SHP77 treated with DMSO at 0.1 percent for 48 hours (cell line): ENCODE results near the gene PHLDB3.
"Not testable (repeated sequence)": the region's sequence is repeated elsewhere in the genome, so short reads cannot be mapped to it uniquely, and the experiment has no call there.

Source experiments
- DNase-seq: peaks from one replicate; lab custom pipeline; 2025; lab: John Stamatoyannopoulos, UW

Gene PHLDB3

DNA sequence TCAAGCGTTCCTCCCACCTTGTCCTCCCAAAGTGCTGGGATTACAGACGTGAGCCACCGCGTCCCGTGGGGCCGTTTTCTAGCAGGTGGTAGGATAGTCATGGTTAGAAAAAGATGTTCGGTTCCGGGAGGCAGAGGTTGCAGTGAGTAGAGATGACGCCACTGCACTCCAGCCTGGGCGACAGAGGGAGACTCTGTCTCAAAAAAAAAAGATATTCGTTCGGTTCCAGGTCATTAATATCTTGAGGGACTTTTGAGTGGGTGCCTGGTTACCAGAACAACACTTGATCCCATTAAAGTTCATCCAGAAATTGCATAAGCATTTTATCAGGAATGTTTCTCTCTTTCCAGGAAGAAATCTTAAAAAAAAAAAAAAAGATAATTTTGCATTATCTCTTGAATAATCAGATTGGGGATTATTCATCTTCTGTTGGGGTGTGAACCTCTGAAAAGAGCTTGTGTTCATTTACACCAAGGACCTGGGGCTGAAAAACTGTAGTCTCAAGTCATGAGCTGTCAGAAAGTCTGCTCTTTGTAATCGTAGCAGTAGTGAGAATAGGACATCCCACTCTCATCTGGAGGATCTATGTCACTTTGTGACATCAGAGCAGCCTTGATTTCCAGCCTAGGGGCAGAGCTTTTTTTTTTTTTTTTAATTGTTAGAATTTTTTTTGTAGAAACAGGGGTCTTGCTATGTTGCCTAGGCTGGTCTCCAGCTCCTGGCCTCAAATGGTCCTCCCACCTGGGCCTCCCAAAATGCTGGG is 23.5 kb upstream of the PHLDB3 start:
- DNase-seq = peak; percentile 28

DNA sequence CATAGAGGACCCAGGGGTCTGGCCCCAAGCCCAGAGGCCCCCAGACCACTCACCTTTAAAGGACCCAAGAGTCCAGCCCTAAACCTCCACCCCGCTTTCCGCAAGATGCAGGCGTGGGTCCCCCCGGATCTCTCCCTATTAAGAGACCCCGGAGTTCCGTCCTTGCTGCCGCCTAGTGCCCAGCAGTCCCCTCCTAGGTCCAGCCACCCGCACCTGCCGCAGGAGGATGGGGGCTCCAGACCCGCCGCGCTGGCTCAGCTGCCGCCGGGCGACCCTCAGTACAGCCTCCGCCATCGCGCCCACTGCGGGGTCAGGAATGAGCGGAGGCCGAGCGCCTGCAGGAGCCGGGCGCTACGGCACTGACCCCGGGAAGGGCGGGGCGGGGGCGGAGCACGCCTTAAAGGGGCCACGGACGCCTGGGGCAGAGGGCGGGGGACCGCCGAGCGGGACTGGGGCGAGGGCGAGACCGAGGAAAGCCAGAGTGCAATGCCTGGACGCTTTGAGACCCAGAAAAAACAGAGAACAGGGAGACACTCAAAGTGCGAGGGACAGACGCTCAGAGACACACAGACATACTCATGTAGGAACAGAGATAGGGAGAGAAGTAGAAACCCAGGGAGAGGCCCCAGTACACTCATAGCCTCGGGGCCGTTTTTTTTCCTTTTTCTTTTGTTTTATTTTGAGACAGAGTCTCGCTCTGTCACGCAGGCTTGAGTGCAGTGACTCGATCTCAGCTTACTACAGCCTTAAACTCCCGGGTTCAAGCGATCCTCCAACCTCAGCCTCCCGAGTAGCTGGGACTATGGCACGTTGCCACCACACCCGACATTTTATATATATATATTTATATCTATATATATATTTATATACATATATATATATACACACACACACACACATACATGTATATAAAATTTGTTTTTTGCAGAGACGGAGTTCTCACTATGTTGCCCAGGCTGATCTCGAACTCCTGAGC is 22.6 kb upstream of the PHLDB3 start, which contains the start of gene ETHE1:
Gene ETHE1 (minus strand): TSS at position 318 of the 976 bp plus-strand sequence. CDS start 24 bp downstream, at position 294.
- peak; percentile 16 for DNase-seq

DNA sequence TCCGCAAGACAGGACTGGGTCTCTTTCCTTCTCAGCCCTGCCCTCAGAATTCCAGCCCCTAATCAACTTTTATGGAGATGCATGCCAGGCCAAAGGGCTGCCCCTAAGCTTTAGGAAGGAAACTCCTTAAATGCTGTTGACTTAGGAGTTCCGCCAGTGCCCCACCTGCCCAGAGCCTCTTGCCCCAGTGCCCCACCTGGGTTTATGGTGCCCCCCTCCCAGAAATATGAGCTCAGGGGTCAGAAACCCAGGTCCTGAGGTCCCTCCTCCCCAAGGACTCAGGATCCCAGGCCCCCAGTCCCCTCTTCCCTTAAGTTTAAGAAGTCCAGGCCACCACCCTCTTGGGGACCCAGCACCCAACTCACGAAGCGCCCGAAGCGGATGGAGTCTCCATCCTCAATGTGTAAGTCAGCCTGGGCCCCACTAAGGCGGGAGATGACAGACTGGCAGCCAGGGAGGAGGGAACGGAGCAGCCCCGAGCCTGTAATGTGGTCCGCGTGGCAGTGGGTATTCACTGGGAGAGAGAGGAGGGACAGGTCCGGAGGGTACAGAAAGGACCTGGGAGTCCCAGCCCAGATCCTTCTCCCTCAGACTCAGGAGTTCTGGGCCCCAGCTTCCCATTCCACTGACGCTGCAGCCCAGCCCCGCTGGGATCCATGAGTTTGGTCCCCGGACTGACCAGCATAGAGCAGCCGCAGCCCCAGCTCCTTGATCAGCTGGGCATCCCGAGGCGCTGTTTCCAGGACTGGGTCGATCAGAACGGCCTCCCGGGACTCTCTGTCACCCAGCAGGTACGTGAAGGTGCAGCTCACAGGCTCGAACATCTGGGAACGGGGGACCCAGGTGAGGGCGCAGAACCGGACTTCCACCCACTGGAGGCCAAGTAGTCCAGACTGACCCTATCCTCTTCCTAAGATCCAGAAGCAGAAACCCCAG is 21.6 kb upstream of the PHLDB3 start:
- DNase-seq = no peak

DNA sequence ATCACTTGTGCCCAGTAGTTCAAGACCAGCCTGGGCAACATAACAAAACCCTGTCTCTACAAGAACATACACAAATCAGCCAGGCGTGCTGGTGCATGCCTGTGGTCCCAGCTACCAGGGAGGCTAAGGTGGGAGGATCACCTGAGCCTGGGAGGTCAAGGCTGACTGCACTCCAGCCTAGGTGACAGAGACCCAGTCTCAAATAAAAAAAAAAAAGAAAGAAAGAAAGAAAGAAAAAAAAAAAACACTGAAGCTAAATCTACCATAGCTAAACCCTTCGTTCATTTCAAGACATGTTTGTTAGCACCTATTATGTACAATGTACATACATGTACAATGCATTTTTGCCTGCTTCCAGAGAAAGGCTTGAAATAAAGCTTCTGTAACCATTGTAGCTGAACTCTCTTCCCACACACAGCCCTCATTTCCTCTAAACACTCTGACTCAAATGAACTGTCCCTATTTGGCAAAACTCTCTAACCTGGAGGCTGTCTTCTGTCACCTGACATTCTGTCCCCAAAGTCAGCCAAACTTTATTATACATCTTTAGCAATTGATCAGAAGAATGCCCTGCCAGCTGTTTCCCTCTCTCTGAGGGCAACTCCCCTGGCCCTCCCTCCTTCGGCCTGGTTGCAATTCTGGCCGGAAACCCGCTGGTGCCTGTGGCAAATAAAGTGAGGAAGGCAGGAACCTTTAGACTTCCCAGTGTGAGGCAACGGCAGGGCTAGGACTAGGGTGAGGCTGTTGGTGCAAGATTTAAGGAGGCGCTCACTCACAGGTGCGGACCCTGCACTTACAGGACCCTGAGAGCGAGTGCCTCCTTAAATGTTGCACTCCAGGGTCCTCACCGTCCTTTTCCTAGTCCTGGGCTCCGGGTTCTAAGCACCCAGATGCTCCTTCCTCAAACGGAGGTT is 20.6 kb upstream of the PHLDB3 start:
- DNase-seq = no peak

DNA sequence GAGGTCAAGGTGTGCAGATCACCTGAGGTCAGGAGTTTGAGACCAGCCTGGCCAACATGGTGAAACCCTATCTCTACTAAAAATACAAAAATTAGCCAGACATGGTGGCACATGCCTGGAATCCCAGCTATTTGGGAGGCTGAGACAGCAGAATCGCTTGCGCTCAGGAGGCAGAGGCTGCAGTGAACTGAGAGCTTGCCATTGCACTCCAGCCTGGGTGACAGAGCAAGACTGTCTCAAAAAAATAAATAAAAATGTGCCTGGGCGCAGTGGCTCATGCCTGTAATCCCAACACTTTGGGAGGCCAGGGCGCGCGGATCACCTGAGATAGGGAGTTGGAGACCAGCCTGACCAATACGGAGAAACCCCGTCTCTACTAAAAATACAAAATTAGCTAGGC is 19.1 kb upstream of the PHLDB3 start:
- DNase-seq = not testable (repeated sequence)

DNA sequence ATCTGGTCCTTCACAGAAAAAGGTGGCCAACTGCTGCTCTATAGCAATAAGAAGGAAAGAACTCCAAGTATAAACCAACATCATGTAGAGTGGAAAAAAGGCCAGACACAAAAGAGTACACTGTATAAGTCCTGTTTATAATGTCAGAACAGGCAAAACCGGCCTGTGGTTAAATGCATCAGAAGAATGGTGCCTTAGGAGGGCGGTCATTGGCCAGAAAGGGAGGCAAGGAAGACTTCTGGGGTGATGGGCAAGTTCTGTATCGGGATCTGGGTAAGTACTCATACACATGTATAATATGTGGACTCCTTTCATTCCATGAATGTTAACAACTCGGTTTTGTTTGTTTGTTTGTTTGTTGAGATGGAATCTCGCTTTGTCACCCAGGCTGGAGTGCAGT is 18.4 kb upstream of the PHLDB3 start:
- no peak for DNase-seq

DNA sequence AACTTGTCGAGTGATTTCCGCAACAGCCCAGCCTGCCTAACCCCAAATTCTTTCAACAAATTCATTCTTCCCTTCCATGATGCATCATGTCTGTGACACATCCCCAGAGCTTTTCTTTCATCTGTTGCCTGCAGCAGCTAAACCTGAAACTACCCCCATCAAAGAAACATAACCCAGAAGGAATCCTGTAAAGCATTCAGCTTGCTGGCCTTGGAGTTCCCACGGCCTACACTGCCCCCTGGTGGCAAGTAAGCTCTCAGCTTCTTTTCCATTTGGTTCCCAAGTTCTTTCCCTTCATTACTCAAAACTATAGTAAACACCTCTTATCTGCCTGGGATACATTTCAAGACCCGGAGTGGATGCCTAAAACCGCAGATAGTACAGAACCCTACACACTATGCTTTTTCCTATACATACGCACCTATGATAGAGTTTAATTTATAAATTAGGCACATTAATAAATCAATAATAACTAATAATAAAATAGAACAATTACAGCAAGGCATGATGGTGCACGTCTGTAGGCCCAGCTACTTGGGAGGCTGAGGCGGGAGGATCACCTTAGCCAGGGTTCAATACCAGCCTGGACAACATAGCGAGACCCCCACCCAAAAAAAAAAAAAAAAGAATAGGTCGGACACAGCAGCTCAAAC is 15.0 kb upstream of the PHLDB3 start:
- DNase-seq = no peak

DNA sequence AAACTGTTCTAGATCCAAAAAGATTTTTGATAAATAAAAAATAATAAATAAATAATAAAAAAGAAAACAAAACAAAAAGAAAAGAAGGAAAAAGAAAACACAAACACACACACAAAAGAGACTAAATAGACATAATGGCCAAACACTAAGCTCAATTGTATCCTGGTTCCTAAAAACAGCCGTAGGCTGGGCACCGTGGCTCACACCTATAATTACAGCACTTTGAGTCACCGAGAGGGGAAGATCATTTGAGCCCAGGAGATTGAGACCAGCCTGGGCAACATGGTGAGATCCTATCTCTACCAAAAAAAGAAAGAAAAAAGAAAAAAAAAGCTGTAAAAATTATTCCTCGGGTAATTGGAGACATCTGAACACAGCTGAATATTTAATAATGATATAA is 13.5 kb upstream of the PHLDB3 start:
- no peak for DNase-seq

DNA sequence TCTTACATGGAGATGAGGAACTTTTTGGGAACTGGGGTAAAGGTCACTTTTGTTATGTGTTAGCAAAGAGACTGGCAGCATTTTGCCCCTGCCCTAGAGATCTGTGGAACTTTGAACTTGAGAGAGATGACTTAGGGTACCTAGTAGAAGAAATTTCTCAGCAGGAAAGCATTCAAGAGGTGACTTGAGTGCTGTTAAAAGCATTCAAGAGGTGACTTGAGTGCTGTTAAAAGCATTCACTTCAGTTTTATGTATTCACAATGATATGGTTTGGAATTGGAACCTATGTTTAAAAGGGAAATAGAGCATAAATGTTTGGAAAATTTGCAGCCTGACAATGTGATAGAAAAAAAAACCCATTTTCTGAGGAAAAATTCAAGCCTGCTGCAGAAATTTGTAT is 7.9 kb upstream of the PHLDB3 start:
- not testable (repeated sequence) for DNase-seq

DNA sequence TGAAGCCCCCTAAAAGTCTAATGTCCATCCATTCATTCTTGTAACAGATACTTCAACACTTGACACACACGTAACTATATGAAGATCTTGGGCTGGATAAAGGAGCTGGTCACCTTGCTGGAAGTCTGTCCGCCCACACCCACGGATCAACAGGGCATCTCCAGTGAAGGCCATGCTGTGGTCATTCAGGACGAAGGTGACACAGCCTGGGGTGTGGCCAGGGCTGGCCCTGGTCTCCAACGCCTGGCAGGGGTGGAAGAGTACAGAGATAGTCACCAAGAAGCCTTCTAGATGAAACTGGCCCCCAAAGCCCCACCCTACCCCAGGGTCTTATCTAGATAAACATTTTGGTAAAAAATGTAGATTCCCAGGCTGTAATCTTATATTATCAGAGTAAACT is 6.8 kb upstream of the PHLDB3 start:
- DNase-seq = no peak

DNA sequence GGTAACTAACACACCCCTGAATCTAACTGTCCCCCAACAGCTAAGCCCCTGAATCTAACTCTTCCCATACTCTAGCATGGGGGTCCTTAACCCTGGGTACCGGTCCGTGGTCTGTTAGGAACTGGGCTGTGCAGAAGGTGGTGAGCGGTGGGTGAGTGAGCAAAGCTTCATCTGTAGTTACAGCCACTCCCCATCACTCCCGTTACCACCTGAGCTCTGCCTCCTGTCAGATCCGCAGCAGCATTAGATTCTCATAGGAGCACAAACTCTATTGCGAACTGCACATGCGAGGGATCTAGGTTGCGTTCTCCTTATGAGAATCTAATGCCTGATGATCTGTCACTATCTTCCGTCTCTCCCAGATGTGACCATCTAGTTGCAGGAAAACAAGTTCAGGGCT is 6.2 kb upstream of the PHLDB3 start:
- no peak for DNase-seq

DNA sequence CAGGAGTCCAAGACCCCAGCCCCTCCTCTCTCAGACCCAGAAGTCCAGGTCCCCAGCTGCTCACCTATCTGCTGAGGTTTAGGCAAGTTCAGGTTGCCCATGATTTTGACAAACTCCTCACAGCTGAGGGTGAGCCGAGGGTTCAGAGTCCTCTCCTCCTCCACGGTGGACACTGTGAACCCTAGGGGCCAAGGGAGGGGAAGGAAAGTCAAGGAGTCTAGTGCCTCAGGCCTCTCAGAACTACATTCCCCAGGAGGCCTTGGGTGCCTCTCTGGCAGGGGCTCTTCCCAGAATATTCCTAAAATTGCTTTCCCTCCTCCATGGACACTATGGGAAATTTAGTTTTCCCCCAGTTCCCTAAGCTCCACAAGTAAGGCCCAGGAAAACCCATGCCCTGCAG is 3.3 kb upstream of the PHLDB3 start:
- no peak for DNase-seq

DNA sequence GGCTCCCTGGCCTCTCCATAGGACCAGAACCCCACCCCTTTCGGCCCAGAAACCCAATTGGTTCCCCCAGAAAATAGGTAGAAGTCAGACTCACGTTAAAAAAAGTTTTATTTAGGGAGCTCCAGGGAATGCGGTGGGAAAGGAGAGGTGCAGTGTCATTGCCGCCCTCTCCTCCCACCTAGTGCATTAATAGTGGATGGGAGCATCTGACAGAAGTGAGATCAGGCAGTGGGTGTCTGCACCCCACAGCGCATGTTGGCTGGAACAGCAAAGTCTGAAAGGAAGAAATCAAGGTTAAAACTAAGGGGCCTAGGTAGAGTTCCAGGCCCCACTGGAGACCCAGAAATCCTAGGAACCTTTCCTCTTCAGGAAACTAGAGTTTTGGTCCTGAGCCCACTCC is 2.1 kb upstream of the PHLDB3 start:
- DNase-seq = no peak

DNA sequence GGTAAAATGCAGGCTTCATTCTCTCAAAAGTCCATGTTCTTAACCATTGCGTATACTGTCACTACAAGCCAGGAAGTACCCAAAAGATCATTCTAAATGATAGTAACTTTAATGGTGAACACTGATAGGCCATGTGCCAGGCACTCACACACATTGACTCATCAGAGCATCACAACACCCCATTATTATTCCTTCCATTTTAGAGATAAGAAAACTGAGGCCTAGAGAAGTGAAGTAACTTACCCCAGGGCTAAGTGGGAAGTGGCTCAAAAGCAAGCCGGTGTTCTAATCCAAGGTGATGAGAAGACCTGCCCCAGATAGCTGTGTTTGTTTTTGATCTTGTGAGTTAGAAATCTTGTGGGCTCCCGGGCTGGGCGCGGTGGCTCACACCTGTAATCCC is 1.4 kb upstream of the PHLDB3 start:
- no peak for DNase-seq

DNA sequence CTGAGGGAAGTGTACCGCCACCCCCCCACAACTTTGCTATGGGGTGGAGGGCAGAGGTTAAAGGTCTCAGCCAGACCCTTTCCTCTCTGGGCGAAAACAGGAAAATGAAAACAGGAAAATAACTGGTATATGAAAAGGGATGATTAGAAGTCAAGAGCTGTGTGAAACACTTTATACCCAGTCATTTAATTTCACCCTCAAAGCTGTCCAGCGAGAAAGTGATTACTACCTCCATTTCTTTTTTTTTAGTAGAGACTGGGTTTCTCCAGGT is 575 bp upstream of the PHLDB3 start:
- no peak for DNase-seq

DNA sequence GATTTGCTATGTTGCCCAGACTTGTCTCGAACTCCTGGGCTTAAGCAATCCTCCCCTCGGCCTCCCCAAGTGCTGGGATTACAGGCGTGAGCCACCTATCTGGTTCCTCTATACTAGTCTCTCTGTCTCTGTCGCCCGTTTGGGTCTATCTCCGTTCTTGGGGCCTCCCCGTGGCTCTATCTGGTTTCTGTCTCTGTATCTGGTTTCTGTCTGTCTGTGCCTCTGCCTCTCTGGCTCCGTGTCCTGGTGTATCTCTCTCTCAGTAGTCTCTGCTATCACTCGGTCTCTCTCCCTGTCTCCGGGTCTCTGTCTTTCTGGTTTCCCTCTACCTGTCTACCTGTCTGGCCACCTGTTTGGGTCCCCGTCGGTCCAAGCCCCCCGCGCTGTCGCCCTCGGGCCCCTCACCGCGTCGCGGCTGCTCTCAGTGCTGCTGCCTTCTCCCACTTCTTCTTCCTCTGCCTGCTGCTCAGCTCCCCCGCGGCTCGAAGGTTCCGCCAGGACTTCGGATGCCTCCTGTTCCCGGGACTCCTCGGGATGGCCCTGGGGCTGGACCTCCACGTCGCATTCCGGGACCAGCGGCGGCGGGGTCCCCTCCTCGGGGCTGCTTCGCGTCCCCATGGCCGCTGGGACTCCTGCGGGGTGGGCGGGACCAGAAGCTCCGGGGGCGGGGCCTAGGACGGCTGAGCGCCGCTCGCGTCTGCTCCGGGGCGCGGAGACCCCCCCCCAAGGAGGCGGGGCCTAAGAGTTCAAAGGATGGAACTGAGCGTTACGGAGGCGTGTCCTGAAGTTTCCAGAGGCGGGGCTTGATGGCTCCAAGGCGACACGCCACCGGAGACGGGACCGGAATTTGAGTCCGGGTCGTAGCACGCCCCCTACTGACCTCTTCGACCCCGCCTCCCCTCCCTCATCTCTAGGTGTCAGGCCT is 783 bp downstream of the PHLDB3 start:
- DNase-seq = peak; percentile 66

DNA sequence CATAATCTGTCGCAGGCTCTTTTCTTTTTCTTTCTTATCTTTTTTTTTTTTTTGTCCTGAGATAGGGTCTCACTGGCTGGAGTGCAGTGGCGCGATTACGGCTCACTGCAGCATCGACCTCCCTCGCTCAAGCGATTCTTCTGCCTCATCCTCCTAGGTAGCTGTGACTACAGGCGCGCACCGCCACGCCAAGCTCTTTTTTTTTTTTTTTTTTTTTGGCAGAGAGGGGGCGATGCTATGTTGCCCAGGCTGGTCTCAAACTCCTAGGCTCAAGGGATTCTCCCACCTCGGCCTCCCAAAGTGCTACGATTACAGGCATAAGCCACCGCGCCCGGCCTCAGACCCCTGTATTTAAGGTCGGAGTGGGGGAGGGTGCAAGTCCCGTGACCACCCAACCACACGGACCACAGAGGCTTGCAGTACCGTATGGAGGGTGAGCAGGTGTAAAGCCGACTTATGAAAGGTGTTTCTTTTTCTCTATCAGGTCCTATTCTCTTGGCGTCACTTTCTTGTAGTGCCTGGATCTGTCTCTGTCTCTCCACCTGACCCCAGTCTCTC is 2.0 kb downstream of the PHLDB3 start:
- DNase-seq = no peak

DNA sequence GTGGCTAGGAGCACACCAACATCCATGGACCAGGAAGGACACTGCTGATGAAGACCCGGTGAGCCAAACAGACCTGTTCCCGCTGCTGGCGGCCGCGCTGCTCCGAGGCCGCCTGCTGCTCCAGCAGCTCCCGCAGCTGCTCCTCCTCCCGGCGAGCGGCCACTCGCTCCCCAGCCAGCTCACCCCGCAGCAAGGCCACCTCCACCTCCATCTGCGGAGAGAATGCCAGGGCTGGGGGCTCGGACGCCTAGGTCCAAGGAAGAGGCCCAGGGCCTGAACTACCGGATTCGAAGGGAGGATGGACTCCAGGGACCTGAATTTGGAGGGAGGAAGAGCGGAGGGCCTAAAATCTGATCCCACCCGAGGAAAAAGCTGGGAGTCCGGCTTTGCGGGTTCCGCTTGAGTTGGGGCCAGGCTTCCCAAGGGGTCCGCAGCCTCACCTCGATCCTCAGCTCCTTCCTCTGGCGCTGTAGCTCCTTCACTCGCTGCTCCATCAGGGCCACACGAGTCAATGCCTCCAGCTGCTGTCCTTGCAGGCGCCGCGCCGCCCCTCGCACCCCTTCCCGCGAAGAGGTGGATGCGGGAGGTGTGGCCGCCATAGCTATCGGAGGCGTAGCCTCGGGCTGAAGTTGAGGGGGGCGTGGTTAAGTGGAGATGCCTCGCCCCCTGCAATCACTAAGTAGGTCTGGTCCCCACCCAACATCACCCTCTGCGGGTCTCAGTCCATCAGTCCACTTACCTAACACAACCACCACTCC is 2.7 kb downstream of the PHLDB3 start:
- DNase-seq = no peak
